GM19452 (cell line): ENCODE results near the gene DMD.
"Not testable (repeated sequence)": the region's sequence is repeated elsewhere in the genome, so short reads cannot be mapped to it uniquely, and the experiment has no call there.

ENCODE experiments used
- ATAC-seq: cut with Tn5 transposase; IDR thresholded peaks from one replicate; pipeline ENCODE4 v1.9.1; 2021; ENCODE audit not compliant: unreplicated experiment

The DMD gene

DNA sequence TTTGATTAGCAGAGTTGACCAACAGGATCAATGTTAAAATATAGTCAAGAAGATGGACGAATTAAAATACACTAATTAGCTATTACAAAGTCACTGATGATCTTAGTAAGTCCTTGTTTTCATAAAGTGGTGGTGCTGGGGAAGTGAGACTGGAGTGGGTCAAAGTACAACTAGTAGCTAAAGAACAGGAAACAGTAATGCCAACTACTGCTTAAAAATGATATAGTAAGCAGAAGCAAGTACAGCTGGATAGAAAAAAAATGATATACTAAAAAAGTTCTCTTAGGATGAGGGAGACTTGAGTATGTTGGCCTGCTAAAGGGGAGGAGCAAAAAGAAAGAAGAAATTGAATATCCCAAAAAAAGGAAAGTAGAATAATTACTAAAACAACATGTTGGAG is 1558.7 kb downstream of the DMD start:
- ATAC-seq, result no peak

DNA sequence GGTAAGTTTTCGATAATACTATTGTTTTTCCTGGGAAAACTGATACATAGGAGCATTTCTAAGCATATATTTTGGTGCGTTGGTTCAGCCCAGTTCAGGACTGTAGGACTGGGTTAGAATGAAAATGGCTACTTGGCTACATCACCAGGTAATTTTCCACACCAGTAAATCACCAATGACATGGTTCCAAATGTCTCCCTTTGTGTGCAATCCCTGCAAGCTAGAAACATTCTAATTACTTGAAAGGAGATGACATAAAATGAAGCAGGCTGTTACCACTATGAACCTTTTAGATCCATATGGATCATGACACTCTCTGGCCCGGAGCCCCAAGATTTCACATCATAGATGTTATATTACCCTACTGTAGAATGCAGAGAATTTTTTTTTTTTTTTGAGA is 1562.1 kb downstream of the DMD start:
- ATAC-seq, result no peak

DNA sequence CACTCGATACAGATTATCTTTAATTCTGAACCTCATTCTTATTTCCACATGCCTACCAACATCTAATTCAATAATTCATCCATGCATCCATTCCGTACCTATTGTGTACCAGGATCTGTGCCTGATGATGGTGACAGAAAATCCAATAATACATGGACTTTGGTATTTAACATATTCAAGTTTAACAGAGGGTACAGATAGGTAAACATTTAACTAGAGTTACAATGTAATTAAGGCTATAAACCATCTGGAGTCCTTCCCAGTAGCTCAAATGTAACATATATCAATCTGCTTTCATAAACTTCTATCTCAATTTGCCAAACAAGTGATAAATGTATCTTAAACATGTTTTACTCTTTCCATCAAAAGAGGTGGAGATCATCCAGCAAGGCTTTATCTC is 1578.0 kb downstream of the DMD start:
- ATAC-seq, result no peak

DNA sequence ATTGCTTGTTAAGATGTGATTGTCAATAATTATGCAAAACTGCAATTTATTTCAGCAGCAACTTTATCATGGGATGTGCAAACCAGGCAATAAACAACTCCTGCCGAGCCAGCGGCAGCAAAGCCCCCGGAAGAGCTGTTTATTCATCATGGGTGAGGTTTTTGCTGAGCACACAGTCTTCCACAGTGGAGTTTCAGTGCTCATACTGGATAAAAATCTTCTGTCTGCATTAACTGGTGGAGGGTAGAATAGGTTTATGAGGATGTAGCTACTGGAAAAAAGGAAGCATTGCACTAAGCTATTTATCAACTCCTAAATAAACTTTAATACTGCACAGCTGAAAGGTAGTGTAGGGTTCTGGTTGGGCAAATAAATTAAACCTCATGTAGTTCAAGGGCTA is 1582.2 kb downstream of the DMD start:
- ATAC-seq, result no peak

DNA sequence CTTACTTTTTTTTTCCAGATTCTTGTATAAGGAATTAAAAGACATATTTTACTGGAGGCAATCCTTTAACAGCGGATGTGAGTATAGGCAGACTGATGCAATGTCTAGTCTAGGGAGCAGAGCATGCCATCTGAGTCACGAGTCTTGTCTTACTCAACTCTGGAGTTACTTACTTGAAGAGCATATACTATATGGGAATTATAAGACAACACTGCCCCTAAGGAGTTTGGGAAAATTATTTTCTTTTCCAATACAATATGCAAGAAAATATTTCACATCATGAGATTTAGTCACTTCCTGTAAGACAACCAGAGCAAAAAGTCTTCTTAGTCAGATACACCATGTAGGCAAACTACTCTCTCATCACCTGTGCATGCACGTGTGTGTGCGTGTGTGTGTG is 1602.2 kb downstream of the DMD start:
- no peak for ATAC-seq

DNA sequence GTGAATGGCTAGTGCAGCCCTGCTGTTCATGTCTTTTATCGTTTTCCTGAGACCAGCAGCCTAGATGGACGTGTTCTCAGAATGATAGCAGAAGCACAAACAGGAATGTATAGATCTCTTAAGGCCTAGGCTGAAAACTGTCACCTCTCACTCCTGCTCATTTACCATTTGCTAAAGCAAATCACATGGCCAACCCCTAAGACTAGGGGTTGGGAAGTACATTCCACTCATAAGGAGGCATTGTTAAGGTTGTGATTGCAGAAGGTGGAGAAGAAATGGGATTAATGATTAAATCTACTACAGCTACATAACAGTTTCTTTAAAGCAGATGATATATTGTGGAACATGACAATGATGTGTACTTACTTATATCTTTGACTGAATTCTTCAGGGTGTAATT is 1602.7 kb downstream of the DMD start:
- ATAC-seq, result no peak

DNA sequence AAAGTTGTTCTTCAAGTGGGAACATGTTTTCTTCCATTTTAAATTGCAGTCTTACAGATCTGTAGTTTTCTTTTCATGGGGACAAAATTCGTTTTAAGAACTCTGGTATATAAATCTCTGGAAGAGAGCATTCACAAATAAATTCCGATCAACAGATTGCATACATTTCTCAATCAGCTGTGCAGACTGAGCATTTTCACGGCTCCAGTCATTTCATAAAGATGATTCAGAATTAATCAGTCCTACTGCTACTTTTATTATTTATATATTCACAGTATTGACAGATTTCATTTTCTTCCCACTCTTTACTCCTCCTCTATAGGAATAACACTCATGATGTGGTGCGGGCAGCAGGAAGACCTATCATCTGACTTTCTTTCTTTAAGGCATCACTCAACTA is 1604.6 kb downstream of the DMD start:
- no peak for ATAC-seq

DNA sequence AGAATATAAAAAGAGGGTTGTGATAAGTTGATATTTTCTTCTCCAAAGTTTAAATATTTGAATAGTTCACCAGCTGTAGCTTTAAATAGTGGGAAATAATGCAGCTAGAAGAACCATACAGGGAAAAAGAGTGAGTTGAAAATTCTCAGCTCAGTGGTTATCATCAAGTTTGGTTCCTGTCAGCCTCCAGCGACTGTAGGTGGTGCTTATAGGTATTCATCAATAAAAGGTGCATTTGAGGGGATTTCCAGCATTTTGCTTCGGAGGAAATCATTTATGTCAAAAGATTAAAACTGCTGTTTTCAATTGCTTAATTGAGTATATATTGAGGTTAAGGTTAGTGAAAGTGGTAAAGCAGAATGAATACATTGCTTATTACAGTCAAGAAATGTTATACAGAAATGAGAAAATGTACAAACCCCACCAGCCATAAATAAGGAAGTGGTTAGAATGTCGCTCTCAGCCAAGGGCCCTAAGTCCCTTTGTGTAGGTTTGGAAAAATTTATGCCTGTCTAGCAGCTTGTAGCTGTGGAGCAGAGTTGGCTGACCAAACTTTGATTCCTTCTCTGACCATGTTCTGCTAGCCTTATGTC is 1606.6 kb downstream of the DMD start:
- peak; percentile 85 for ATAC-seq

DNA sequence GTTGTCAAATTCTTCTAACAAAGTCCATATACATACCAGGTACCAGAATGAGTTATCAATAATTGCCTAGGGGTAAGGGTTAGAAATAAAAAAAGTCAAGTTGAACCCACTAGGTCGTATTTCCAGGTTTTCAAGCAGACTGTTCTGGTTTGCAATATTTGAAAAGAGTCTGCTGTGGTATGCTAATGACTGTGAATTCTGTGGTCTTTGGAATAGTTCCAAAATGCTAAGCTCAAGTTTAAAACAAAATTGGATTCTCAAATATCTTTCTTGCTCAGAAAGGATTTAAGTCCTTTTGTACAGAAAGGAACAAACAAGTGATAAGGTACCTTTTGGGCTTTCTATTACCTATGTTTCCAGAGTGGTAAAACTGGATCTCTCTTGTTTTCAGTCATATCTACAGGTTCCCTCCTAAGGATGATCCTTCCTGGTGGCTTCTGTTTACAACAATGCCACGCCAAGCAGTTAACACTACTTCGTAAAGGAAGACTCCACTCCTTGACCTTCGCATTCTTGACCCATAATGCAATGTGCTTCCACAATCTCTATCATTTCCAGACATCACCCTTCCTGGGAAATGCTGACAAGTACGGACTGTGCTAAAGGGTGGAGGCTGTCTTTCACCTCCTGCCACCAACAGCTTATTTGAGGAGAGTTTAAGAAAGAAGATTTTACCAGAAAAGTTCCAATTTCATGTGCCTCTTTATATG is 1607.8 kb downstream of the DMD start:
- ATAC-seq, result no peak

DNA sequence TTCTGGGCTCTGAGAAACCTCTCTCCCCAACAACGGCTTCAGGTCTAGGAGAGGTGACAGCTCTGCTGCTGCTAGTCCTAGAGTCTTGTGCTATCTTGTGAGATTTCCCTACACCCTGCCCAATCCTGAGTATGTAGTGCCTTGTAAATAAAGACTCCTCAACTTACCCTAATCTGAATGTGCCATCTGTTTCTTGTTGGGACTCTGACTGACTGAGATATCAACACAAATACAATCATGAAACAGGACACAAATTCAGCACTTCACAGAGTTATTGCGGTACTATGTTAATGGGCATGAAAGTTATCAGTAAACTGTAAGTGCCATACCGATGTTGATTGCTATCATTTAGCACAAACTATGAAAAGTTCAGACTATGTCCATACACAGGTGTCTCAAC is 1610.5 kb downstream of the DMD start:
- ATAC-seq, result no peak

DNA sequence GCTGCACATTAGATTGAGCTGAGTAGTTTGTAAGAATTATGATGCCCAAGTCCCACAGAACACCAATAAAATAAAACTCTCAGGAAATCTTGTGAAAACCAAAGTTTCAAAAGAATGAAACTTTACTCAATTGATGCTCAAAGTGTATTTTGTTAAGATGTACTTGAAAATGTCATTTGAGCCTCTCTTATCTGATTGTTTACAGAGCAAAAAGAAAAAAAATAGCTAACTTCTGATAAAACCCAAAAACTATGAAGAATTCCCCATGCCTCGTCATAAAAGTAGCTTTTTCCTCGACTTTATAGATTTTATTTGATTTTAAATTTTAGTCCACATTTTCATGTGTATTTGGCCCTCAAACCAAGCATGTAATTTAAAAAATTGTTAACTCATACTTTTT is 1618.0 kb downstream of the DMD start:
- ATAC-seq, result no peak

DNA sequence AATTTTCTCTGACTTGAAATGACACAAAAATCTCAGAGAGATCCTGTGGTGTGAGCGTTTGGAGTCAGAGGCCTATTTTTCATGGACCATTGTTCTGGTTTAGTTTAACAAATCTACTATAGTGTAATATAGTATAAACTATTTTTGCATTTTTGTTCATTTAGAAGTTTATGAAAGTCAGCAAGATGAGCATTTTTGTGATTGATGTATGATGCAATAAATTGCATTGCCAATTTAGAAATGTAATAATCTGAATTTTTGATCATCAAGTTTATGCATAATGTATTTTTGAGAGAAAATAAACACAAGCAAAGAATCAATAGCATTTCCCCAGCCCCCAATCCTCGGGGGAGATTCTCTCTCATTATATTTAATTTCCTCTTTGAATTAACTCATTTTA is 1620.0 kb downstream of the DMD start:
- no peak for ATAC-seq

DNA sequence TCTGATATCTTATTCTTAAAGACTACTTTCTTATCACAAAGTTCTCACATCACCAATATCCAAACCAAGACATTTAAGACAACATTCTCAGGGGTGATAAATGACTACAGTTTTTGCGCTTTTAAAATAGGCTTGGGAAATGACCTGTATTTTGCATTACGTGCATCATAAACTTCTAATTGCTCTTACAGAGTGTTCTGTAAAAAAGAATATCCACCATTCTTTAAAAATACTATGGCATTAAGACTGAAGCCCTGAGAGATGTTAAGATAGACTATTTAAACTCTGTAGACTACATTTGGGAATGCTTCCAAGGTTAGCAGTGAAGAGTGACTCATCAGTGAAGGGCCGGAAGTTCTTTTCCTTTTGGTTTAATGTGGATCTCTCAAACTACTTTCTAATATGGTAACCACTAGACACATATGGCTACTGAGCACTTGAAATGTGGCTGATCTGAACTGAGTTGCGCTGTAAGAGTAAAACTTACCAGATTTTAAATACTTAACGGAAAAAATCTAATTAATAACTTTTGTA is 1620.7 kb downstream of the DMD start:
- no peak for ATAC-seq

DNA sequence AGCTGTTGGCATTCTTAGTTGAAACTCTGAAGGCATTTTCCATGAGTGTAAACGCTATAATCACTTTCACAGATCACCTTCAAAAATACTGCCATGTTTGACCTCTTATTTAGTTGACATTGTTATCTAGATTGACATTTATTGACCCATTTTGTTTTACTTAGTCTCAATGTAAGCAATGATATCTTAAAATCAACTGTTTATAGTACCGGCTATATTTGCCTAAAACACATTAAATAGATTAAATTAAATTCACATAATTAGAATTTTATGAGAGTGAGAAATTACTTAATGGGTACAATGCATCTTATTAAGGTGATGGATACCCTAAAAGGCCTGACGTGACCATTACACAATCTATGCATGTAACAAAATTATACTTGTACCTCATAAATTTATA is 1621.8 kb downstream of the DMD start:
- ATAC-seq, result no peak

DNA sequence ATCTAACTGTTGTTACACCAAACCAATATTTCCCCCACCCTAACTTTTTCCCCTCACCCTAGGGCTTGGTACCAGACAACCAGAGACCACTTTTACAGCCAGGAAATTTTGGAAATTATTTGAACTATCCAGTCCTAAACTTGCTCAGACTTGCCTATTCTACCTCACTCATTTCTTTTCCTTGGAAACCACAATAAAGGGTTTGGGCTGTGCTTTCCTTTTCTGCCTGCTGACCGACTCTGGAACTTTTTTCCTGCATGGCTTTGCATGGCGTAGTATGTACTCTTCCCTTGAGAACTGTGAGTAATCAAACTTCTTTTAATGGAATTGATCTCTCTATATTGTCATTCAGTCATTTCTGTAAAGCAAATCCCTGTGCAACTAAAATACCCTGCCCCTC is 1623.0 kb downstream of the DMD start:
- no peak for ATAC-seq

DNA sequence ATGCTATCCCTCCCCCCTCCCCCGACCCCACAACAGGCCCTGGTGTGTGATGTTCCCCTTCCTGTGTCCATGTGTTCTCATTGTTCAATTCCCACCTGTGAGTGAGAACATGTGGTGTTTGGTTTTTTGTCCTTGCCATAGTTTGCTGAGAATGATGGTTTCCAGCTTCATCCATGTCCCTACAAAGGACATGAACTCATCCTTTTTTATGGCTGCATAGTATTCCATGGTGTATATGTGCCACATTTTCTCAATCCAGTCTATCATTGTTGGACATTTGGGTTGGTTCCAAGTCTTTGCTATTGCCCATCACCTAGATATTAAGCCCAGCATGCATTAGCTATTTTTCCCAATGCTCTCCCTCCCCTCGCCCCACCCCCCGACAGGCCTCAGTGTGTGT is 1627.5 kb downstream of the DMD start:
- not testable (repeated sequence) for ATAC-seq

DNA sequence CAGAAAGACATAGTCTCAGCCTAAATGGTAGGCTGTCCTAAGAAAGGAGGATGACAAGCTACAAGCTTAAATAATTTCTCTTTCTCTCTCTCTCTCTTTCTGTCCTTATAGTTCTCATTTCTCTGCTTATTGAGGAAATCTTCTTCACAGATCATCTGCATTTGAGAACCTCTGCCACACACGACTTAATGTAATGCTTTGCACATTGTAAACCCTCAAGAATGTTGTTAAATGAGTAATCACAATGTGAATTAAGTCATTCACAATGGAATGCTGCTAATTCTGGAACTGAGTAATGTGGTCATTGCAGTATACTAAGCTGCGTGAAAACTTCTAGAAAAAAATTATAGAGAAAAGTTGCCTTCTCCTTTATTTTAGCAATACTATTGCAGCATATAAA is 1630.6 kb downstream of the DMD start:
- no peak for ATAC-seq

DNA sequence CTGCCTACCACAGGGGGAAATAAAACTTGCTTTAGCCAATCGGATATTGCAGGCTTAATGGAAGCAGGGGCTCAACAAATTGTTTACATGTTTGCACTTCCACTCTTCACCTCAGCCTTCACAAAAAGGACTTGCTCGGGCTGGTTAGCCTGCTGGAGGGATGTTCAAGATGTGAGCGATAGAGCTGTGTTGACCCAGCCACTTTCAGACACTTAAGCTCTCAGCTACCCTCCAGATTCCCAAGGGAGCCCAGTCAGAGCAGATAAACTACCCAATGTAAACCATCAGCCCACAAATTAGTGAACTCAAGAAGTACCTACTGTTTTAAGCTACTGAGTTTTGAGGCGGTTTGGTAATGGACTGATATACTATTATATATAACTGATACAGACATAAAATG is 1631.1 kb downstream of the DMD start:
- no peak for ATAC-seq

DNA sequence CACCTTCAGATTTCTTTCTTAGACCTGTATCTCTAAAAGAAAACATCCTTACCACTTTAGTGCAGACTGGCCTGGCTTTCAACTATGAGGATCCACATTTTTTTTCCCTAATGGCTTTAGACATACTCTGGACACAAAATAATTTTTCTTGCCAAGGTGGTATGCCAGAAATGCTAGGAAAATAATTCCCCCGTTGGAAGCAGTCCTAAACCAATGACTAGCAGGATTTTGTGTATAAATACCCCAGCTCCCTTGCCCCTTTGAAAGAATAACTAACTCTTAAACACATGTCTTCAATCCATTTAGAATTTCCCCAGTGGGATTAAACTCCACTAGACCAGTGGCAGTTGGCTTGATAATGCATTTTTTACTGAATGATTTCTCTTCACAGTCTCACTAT is 1639.0 kb downstream of the DMD start:
- no peak for ATAC-seq

DNA sequence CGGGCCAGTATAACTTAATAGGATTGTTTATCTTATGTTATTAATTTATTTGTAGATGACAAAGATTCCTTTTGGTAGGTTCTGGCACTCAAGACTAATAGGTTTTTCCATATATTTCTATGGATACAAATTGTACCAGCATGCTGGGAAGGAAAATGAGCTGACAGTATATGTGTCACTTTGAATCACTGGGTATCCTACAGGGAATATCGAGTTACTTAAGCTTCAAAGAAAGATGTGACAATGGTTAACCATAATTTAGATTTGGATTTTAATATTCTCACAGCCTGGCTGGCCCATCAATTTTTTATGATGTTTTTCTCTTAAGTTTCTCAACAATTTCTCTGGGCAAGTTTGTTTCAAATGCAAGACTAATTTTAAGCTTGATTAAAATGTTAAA is 1640.7 kb downstream of the DMD start:
- ATAC-seq, result no peak

DNA sequence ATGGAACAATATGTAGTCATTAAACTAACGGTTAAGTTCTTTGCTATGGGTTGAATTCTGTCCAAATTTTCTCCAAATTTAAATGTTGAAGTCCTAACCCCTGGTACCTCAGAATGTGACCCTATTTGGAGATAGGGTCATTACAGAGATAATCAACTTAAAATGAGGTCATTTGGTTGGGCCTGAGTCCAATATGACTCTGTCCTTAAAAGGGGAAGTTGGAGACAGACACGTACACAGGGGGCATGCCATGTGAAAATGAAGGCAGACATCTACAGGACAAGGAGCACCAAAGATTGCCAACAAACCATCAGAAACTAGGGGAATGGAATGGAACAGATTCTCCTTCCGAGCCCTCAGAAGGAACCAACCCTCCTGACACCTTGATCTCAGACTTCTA is 1647.6 kb downstream of the DMD start:
- ATAC-seq, result no peak

DNA sequence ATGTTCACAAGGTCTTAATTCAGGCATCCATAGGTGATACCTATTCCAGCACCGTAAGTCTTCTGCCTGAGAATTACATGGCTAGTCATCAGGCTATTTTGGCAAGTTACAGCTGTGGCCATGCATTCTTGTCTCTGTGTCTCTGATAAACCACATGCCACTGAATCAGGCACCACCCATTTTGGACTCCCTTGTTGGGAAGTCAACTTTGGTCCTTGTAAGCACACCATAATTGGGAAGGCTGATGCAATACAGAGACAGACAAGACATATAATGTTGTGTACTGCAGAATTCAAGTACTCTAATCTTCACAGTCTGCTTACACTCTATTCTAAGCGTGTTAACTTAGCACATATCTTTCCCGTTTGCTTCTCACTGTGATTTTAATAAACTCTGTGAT is 1655.8 kb downstream of the DMD start:
- ATAC-seq, result no peak

DNA sequence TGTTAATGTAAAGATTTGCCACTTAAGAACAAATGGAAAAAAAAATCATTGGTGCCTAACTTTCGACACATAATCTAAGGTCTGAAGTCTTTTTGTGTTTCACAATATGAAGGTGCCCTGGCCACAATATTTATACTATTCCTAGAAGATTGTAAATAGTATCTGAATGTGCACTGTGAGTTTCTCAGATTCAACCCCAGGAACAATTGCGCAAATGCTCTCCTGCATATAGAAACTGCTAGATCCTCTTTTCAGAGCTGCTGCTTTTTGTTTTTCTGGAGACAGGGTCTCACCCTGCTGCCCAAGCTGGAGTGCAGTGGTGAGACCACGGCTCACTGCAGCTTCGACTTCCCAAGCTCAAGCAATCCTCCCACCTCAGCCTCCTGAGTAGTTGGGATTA is 1659.4 kb downstream of the DMD start:
- no peak for ATAC-seq
